GM10266 (cell line): ENCODE results near the gene TWIST2.

Experiments
- DNase-seq: peaks from one replicate; pipeline ENCODE4 v3.0.0; 2012; ENCODE audit errors: extremely low spot score
- TF ChIP-seq, protein P1 (sequence below): IDR thresholded peaks from 2 replicates; pipeline ENCODE4 v1.5.1; 2012; ENCODE audit warnings: mild to moderate bottlenecking, low read depth; ENCODE audit not compliant: control insufficient read depth, insufficient read depth; ENCODE audit errors: missing control alignments

The TWIST2 gene

DNA sequence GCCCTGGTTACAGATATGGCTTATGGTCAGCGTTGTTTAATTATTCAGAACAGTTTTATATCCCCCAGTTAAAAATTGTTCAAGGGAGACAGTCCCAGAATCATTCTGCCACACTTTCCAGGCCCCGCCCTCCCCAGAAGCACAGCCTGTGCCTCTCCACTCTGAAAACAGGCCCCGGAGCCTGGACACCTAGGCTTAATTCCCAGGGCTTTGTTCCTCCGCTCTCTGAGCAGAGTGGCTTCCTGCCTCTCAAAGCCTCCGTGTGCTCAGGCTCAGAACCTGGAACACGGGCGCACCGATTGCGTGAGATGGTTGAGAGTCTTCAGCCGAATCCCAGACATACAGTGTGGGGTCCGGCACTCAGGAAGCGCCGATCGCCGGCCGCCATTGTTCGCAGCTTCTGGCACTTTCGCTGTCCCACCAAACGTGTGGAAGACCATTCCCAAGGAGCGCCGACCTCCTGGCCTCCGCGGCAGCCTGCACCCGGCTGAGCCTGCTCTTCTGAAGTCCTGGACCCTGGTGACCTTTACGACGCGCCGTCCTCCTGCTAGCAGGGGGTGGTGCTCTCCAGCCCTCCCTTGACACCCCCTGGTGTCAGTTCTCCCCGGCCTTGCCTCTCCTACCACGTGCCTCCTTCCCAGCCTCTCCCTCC lies 45.6 kb downstream of the TWIST2 start:
- TF ChIP-seq, protein P1, sequence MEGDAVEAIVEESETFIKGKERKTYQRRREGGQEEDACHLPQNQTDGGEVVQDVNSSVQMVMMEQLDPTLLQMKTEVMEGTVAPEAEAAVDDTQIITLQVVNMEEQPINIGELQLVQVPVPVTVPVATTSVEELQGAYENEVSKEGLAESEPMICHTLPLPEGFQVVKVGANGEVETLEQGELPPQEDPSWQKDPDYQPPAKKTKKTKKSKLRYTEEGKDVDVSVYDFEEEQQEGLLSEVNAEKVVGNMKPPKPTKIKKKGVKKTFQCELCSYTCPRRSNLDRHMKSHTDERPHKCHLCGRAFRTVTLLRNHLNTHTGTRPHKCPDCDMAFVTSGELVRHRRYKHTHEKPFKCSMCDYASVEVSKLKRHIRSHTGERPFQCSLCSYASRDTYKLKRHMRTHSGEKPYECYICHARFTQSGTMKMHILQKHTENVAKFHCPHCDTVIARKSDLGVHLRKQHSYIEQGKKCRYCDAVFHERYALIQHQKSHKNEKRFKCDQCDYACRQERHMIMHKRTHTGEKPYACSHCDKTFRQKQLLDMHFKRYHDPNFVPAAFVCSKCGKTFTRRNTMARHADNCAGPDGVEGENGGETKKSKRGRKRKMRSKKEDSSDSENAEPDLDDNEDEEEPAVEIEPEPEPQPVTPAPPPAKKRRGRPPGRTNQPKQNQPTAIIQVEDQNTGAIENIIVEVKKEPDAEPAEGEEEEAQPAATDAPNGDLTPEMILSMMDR: no peak
- DNase-seq: no peak

DNA sequence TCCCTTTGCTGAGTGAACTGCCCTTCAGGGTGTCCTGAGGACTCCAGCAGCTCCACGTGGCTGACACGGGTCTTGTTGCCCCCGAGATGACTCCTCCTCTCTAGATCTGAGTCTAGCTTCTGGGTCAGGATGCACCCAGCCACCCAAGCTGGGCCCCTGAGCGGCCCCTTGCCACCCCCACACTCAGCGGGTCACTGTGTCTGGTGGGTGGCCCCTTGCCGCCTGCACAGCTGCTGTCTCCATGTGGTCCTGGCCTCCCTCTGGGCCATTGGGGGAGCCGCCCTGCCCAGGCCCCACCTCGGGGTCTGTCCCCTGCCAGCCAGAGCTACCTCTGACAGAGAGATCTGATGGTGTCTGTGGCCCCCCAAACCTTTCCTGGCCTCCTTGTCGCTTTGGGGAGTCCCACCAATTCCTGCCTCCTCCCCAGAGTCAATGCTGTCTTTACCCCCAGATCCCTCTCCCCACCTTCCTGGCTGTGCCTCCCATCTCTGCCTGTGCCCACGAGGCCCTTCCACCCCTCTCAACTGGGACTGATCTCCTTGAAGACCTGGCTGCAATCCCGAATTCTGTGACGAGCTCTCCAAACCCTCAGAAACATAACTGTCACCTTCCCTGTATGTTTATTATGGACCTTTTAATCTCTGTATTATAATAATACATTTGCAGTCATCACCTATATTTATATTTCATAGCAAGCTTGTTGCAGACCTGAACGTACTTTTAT lies 46.5 kb downstream of the TWIST2 start:
- TF ChIP-seq, protein P1: no peak
- DNase-seq: no peak

DNA sequence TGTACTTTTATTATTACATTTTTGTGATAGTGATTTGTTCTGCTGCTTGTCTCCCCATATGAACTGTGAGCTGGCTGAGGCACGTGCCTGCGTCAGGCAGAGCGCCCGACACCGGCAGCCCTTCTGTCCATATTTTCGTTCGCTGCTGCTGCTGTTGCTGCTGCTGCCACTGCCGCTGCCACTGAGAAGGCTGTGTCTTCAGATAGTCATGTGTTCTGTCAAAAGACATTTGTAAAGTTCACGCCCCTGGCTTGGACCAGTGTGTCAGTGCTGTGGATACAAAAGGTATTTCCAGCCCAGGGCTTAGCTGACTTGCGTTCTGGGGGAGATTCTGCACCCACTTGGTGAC lies 47.0 kb downstream of the TWIST2 start:
- no peak for DNase-seq

DNA sequence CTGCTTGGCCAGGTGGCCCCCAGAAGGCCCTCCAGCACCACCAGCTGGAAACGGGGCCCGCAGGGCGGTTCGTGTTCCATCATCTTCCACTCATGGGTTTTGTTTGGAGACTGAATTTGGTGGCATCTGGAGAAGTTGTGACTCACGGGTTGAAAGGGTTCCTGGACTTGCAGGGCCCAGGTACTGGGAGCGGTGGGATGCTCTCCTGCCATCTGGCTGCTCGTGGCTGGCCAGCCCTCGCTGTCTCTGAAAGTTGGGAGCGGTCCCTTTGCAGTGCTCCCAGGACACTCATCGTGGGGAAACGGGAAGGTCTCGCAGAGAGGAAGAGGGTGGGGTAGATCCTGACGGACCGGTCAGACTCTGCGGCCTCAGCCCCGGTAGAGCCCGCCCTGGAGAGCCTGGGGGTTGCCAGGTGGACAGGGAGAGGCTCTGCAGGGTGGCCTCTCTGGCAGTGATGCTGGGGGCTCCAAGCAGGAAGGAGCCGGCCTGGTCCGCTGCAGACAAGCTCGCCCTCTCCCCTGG lies 47.5 kb downstream of the TWIST2 start:
- TF ChIP-seq, protein P1: no peak
- no peak for DNase-seq

More for the DNA sequence above, 47.0 kb downstream of the TWIST2 start:
- TF ChIP-seq, protein P1: no peak

DNA sequence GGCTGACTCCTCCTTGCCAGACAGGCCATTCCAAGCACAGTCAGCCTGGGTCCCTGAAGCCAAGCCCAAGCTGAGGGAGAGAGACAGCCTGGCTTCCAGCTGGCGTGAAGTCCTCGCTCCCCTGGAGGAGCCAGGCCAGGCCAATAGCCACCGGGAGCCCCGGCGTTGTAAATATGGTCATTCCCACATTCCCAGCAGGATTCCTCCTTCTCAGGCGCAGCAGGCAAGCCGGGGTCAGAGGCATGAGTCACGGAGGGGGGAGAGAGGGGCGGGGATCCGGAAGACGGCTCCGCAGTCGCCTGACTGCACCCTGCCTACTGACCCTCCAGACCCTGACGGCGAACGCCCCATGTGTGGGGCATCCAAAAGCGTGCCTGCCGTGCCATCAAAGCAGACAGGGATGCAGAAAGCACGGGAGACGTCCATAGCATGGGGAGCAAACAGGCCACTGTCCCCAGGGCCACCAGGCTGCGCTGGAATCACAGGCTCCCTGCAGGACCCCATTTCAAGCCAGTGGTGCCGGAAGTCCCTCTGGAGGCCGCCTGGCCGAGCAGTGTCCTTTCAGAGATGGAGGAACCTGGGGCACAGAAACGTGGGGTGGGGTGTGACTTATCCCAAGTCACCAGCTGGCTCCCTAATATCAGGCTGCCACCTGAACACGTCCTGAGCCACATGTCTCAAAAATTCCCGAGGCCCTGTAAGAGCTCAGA lies 48.2 kb downstream of the TWIST2 start:
- DNase-seq: no peak
- TF ChIP-seq, protein P1: no peak

DNA sequence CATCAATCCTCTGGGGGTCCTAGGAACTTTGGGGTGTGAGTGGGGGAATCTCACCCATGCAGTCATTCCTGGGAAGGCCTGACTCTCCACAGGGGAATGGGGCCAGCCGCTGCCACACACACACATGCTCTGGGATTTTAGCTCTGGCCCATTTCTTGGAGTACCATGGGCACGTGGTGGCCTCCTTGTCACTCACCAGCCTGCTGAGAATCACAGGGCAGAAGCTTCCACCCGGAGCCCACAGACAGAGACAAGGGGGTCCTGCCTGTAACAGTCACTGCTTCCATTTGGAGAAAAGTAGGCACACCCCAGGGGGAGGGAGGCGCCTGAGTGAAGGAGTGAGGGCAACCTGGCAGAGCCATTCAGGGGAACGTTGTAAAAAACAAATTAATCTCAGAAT lies 48.8 kb downstream of the TWIST2 start:
- DNase-seq: no peak
- TF ChIP-seq, protein P1: no peak
